Ishikawa (cell line): ENCODE results near the gene RASSF1.

Source experiments
- CEBPB ChIP-seq: IDR thresholded peaks from 2 replicates; pipeline ENCODE4 v1.6.1; 2012
- CREB1 ChIP-seq: IDR thresholded peaks from 2 replicates; pipeline ENCODE4 v1.6.1; 2012; ENCODE audit warnings: low read depth
- EGR1 ChIP-seq: IDR thresholded peaks from 2 replicates; pipeline ENCODE4 v1.6.1; 2012
- EP300 ChIP-seq: IDR thresholded peaks from 2 replicates; pipeline ENCODE4 v1.6.1; 2012; ENCODE audit warnings: borderline replicate concordance
- FOXM1 ChIP-seq: IDR thresholded peaks from 2 replicates; pipeline ENCODE4 v1.6.1; 2012; ENCODE audit warnings: low read depth, borderline replicate concordance
- TEAD4 ChIP-seq: IDR thresholded peaks from 2 replicates; pipeline ENCODE4 v1.6.1; 2012
- TF ChIP-seq, protein P1 (sequence below): IDR thresholded peaks from 2 replicates; pipeline ENCODE4 v1.6.1; 2012; ENCODE audit warnings: low read depth, mild to moderate bottlenecking
- TF ChIP-seq, protein P2 (sequence below): IDR thresholded peaks from 2 replicates; pipeline ENCODE4 v1.6.1; 2012

DNA sequence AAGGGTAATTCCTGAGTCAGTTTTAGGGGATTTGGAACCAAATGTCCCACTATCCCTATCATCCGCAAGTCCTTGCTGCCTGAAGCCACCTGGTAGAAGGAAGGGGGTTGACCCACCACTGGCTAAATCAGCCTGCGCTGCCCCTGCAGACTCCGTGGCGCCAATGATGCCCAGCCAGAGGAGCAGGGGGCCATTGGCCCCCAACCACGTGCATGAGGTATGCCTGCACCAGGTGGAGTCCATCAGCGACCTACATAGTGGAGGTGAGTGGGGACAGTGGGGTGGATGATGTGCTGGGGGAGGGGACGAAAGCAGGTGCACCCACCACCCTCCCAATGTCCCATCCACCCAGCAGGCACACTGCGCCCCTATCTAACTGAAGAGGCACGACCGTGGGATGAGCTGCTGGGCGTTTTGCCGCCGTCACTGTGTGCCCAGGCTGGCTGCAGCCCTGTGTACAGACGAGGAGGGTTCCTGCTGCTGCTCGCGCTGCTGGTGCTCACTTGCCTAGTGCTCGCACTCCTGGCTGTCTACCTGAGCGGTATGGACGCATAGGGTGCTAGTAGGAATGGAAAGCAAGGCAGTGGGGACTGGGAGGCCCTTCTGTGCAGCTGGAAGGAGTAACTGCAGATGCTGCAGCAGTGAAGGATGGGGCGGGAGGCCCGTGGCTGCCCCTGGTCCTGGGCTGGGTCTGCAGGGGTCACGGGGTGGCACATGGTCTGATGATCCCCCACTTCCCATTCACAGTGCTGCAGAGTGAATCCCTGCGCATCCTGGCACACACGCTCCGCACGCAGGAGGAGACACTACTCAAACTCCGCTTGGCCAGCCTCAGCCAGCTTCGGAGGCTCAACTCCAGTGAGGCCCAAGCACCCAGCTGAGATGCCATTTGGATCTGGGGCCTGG, 54.1 kb downstream of the RASSF1 start:
- no peak for TF ChIP-seq CREB1
- no peak for TF ChIP-seq TEAD4
- no peak for TF ChIP-seq EGR1
- no peak for TF ChIP-seq CEBPB
- no peak for TF ChIP-seq EP300
- TF ChIP-seq, protein P1, sequence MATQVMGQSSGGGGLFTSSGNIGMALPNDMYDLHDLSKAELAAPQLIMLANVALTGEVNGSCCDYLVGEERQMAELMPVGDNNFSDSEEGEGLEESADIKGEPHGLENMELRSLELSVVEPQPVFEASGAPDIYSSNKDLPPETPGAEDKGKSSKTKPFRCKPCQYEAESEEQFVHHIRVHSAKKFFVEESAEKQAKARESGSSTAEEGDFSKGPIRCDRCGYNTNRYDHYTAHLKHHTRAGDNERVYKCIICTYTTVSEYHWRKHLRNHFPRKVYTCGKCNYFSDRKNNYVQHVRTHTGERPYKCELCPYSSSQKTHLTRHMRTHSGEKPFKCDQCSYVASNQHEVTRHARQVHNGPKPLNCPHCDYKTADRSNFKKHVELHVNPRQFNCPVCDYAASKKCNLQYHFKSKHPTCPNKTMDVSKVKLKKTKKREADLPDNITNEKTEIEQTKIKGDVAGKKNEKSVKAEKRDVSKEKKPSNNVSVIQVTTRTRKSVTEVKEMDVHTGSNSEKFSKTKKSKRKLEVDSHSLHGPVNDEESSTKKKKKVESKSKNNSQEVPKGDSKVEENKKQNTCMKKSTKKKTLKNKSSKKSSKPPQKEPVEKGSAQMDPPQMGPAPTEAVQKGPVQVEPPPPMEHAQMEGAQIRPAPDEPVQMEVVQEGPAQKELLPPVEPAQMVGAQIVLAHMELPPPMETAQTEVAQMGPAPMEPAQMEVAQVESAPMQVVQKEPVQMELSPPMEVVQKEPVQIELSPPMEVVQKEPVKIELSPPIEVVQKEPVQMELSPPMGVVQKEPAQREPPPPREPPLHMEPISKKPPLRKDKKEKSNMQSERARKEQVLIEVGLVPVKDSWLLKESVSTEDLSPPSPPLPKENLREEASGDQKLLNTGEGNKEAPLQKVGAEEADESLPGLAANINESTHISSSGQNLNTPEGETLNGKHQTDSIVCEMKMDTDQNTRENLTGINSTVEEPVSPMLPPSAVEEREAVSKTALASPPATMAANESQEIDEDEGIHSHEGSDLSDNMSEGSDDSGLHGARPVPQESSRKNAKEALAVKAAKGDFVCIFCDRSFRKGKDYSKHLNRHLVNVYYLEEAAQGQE = no peak
- TF ChIP-seq, protein P2, sequence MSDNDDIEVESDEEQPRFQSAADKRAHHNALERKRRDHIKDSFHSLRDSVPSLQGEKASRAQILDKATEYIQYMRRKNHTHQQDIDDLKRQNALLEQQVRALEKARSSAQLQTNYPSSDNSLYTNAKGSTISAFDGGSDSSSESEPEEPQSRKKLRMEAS = no peak
- TF ChIP-seq FOXM1 = no peak
